GM12878 (cell line): ENCODE measurements around the gene MAOA. TPM values are rescaled to one million over a fixed set of nuclear protein-coding genes. Genes with fewer than 3 reads are reported as not detected.

ENCODE experiments used
- ATAC-seq: fragments of 200-7000 bp; cut with Tn5 transposase; 3 replicates; pipeline ENCODE4 v1.9.1; 2020; ENCODE audit warnings: mild to moderate bottlenecking, moderate library complexity
- Bru-seq: library from RNA; stranded (reverse); fragments of 400-500 nt; gene quantifications from one replicate; lab custom pipeline; 2021; lab: Mats Ljungman, UMichigan
- BruChase-seq, 2 experiments: library from RNA; stranded (reverse); fragments of 400-500 nt; gene quantifications; one replicate each; lab custom pipeline; 2021; lab: Mats Ljungman, UMichigan
- BruUV-seq: library from RNA; stranded (reverse); fragments of 400-500 nt; replicated peaks from 2 replicates; lab custom pipeline; 2021; lab: Mats Ljungman, UMichigan
- CTCF ChIA-PET: fragments of 300-600 bp; sonication (Branson Sonifier 250); formaldehyde crosslinking; extraction: SDS; loops from one replicate; lab custom pipeline; 2021; ENCODE audit warnings: inconsistent platforms; lab: Yijun Ruan, JAX
- POLR2A ChIA-PET: fragments of 350-600 bp; formaldehyde crosslinking; extraction: SDS; loops from one replicate; lab custom pipeline; 2021; ENCODE audit warnings: inconsistent platforms; lab: Charles Lee
- RAD21 ChIA-PET: fragments of 300-600 bp; sonication (Branson Sonifier 250); formaldehyde crosslinking; loops from one replicate; lab custom pipeline; 2023; ENCODE audit warnings: antibody characterized with exemption; ENCODE audit not compliant: unreplicated experiment; lab: Charles Lee
- SMC1A ChIA-PET: fragments of 300-600 bp; sonication (Branson Sonifier 250); formaldehyde crosslinking; loops from one replicate; lab custom pipeline; 2023; ENCODE audit not compliant: unreplicated experiment, uncharacterized antibody; lab: Charles Lee
- DNase-seq: peaks from one replicate; pipeline ENCODE4 v3.0.0-alpha.2; 2011; ENCODE audit warnings: low read depth, low spot score
- FAIRE-seq: peaks from 3 replicates; lab custom pipeline; 2011; peaks lifted over from hg19 to GRCh38; lab: Jason Lieb, UNC
- H2AFZ ChIP-seq: 2 replicates; pipeline ENCODE4 v1.6.0; 2011; ENCODE audit warnings: low read depth, low read length, control low read depth; ENCODE audit not compliant: control insufficient read depth
- H3K27ac ChIP-seq: 2 replicates; pipeline ENCODE4 v1.5.1; 2011; ENCODE audit warnings: control low read depth; ENCODE audit not compliant: control insufficient read depth, insufficient read depth
- H3K27me3 ChIP-seq, 2 experiments: replicated peaks in 1 of 2; 2 replicates each; pipeline versions ENCODE4 v1.6.0 to v1.6.1; 2011; ENCODE audit warnings: low read length in 1 of 2; ENCODE audit not compliant: control insufficient read depth in 2 of 2, insufficient read depth in 2 of 2
- H3K36me3 ChIP-seq, 2 experiments: 2 replicates each; pipeline ENCODE4 v1.5.1; 2011; ENCODE audit warnings: low read length in 1 of 2; ENCODE audit not compliant: control insufficient read depth in 2 of 2, insufficient read depth in 2 of 2
- H3K4me1 ChIP-seq: 2 replicates; pipeline ENCODE4 v1.6.1; 2011; ENCODE audit warnings: mild to moderate bottlenecking, low read length, moderate library complexity, mixed read lengths; ENCODE audit not compliant: control insufficient read depth, insufficient read depth
- H3K4me2 ChIP-seq: 2 replicates; pipeline ENCODE4 v1.6.0; 2011; ENCODE audit warnings: control low read depth; ENCODE audit not compliant: control insufficient read depth, insufficient read depth
- H3K4me3 ChIP-seq: fragments of 200-600 bp; sonication (generic); 2 replicates; pipeline ENCODE4 v1.5.1; 2016
- H3K79me2 ChIP-seq: 2 replicates; pipeline ENCODE4 v1.6.0; 2011; ENCODE audit warnings: low read length; ENCODE audit not compliant: control insufficient read depth, insufficient read depth
- H3K9ac ChIP-seq: 2 replicates; pipeline ENCODE4 v1.8.0; 2011; ENCODE audit warnings: low read length, control low read depth, mixed read lengths; ENCODE audit not compliant: control insufficient read depth, insufficient read depth
- H3K9me3 ChIP-seq: replicated peaks from 3 replicates; pipeline ENCODE4 v1.5.1; 2011; ENCODE audit warnings: mild to moderate bottlenecking, low read length; ENCODE audit not compliant: control insufficient read depth, insufficient read depth
- H4K20me1 ChIP-seq: 2 replicates; pipeline ENCODE4 v1.6.0; 2011; ENCODE audit not compliant: control insufficient read depth, insufficient read depth
- CHD2 ChIP-seq: IDR thresholded peaks from 2 replicates; pipeline ENCODE4 v1.6.1; 2011; ENCODE audit warnings: low read depth, low read length, improper control_type of control experiment, borderline replicate concordance
- MTA2 ChIP-seq: fragments of 450-650 bp; IDR thresholded peaks from 2 replicates; pipeline ENCODE4 v1.6.1; 2016; ENCODE audit warnings: low read depth, mild to moderate bottlenecking, moderate library complexity
- NFYA ChIP-seq: IDR thresholded peaks from 2 replicates; pipeline ENCODE4 v1.6.1; 2011; ENCODE audit warnings: low read depth, mild to moderate bottlenecking, low read length, improper control_type of control experiment, borderline replicate concordance
- PAX8 ChIP-seq: fragments of 450-650 bp; IDR thresholded peaks from 2 replicates; pipeline ENCODE4 v1.6.1; 2017; ENCODE audit warnings: mild to moderate bottlenecking, moderate library complexity
- WRNIP1 ChIP-seq: IDR thresholded peaks from 2 replicates; pipeline ENCODE4 v1.6.1; 2011; ENCODE audit warnings: low read depth, low read length, improper control_type of control experiment, borderline replicate concordance
- whole genome bisulfite sequencing: methylation state at CpG from one replicate; pipeline ENCODE4 v1.1.6; 2016; ENCODE audit warnings: low lambda C conversion rate; ENCODE audit not compliant: insufficient replicate concordance, insufficient coverage; ENCODE audit errors: missing lambda C conversion rate; 5-methylcytosine and 5-hydroxymethylcytosine counted together
- in situ Hi-C: fragments of 300-500 bp; cut with MboI; formaldehyde crosslinking; loops from 9 replicates; pipeline ENCODE4 v1.14.3; 2018; ENCODE audit warnings: mixed read lengths
- intact Hi-C: fragments of 100-400 bp; cut with micrococcal nuclease; formaldehyde crosslinking; loops from one replicate; pipeline ENCODE4 v1.14.2; 2022; ENCODE audit not compliant: unreplicated experiment
- long read RNA-seq, 2 experiments: library from polyadenylated mRNA; unstranded; transcript quantifications; one replicate each; pipeline ENCODE4 v2.0.0, GENCODE V29; 2019 to 2020
- polyA minus RNA-seq, 3 experiments: library from RNA; depleted of rRNA, polyadenylated mRNA; stranded (reverse); fragments of >200 nt; gene quantifications; 2 replicates each; pipeline ENCODE4 v1.2.3, GENCODE V29; 2011
- polyA plus RNA-seq, 11 experiments: library from polyadenylated mRNA; depleted of rRNA in 4 of 11; unstranded in 6 of 11; stranded (reverse) in 5 of 11; fragments of >200 nt; fragmentation: Nextera tagmentation in 4 of 11; fragmentation: Illumina TruSeq in 1 of 11; extraction: Ambion mirVana in 4 of 11; extraction: Trizol in 1 of 11; gene quantifications; 1 replicate in 1 of 11; 2 replicates in 10 of 11; pipeline versions ENCODE4 v1.2.1 to v1.2.3, GENCODE V29; 2011 to 2016; ENCODE audit warnings: inconsistent platforms in 2 of 11, missing spikeins in 2 of 11, low read depth in 1 of 11
- total RNA-seq, 4 experiments: library from RNA; depleted of rRNA in 3 of 4; stranded (reverse); fragments of >200 nt in 3 of 4; fragmentation: Illumina TruSeq in 1 of 4; extraction: Trizol in 1 of 4; gene quantifications; 2 replicates each; pipeline versions ENCODE4 v1.2.1 to v1.2.3, GENCODE V29; 2013 to 2021
- TF ChIP-seq, protein P1 (sequence below): fragments of 450-650 bp; IDR thresholded peaks from 2 replicates; pipeline ENCODE4 v1.6.1; 2017; ENCODE audit warnings: mild to moderate bottlenecking, low read depth, inconsistent platforms; ENCODE audit not compliant: poor library complexity, severe bottlenecking

MAOA gene
- 0.08 TPM in 1 of 2 replicates, not detected in the other for total RNA-seq (2013; cell fraction: nucleolus; rRNA removed)
- total RNA-seq (2014; rRNA removed): not detected in 2 replicates
- not detected in 2 replicates for total RNA-seq (2014; rRNA removed; fragmentation: Illumina TruSeq; extraction: Trizol)
- total RNA-seq (2021): 0.37 and 0.51 TPM in 2 replicates
- not detected for polyA plus RNA-seq (2011; ENCODE audit: low read depth)
- 0.06 and 0.08 TPM in 2 replicates for polyA plus RNA-seq (2011; rRNA removed)
- polyA plus RNA-seq (2011; cell fraction: cytosol; rRNA removed): 0.02 and 0.06 TPM in 2 replicates
- polyA plus RNA-seq (2011; cell fraction: nucleus; rRNA removed): 0.04 and 0.06 TPM in 2 replicates
- polyA plus RNA-seq (2012): not detected in 2 replicates
- not detected in 2 replicates for polyA plus RNA-seq (2014; fragmentation: Illumina TruSeq; extraction: Trizol)
- under 1 TPM in 1 of 2 experiments, not detected in 1; 0.02 TPM for polyA plus RNA-seq (2014; fragmentation: Nextera tagmentation; extraction: Ambion mirVana)
- polyA plus RNA-seq (2014; rRNA removed): not detected in 2 replicates
- not detected for polyA plus RNA-seq (2016; fragmentation: Nextera tagmentation; extraction: Ambion mirVana)
- 0.05 and 0.44 TPM in 2 replicates for polyA minus RNA-seq (2011; rRNA and poly(A)+ RNA removed)
- not detected in 2 replicates for polyA minus RNA-seq (2011; cell fraction: cytosol; rRNA and poly(A)+ RNA removed)
- polyA minus RNA-seq (2011; cell fraction: nucleus; rRNA and poly(A)+ RNA removed): 0.10 TPM in 1 of 2 replicates, not detected in the other
- Bru-seq, nascent RNA: percentile 5 among the genes with signal in this experiment
- percentile 5 among the genes with signal in this experiment for BruChase-seq, experiment 1, labeled RNA remaining after a 6-hour chase
- BruChase-seq, experiment 2, labeled RNA remaining after a 2-hour chase: percentile 6 among the genes with signal in this experiment
- long read RNA-seq, experiment 1: 0 reads
- long read RNA-seq, experiment 2: 0 reads

DNA sequence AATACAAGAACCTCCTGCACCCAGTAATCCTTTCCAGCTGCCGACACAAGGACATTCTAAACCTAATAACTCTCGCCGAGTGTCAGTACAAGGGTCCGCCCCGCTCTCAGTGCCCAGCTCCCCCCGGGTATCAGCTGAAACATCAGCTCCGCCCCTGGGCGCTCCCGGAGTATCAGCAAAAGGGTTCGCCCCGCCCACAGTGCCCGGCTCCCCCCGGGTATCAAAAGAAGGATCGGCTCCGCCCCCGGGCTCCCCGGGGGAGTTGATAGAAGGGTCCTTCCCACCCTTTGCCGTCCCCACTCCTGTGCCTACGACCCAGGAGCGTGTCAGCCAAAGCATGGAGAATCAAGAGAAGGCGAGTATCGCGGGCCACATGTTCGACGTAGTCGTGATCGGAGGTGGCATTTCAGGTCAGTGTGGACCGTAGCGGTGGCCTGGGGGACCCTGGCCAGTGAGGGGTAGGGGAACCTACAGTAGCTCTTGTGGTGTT, at the start of gene MAOA:
Gene MAOA, plus strand, starts transcription at position 295 of the 490 bp plus-strand sequence. Its CDS starts 43 bp downstream, at position 338.
- Histone ChIP-seq H3K4me3 (no peak within 1 kb of the TSS; the same call in 1 of the 2 replicates), H3K27ac (no peak within 1 kb of the TSS)
- CTCF ChIA-PET: no interaction called here
- no peak for TF ChIP-seq PAX8
- no peak for TF ChIP-seq NFYA
- TF ChIP-seq, protein P1, sequence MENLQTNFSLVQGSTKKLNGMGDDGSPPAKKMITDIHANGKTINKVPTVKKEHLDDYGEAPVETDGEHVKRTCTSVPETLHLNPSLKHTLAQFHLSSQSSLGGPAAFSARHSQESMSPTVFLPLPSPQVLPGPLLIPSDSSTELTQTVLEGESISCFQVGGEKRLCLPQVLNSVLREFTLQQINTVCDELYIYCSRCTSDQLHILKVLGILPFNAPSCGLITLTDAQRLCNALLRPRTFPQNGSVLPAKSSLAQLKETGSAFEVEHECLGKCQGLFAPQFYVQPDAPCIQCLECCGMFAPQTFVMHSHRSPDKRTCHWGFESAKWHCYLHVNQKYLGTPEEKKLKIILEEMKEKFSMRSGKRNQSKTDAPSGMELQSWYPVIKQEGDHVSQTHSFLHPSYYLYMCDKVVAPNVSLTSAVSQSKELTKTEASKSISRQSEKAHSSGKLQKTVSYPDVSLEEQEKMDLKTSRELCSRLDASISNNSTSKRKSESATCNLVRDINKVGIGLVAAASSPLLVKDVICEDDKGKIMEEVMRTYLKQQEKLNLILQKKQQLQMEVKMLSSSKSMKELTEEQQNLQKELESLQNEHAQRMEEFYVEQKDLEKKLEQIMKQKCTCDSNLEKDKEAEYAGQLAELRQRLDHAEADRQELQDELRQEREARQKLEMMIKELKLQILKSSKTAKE: no peak
- TF ChIP-seq WRNIP1: no peak
- no peak for TF ChIP-seq MTA2
- TF ChIP-seq CHD2: no peak
- TF ChIP-seq, all 136 proteins: peak for 0
- no TSS peak for BruUV-seq
- no peaks in the 10 kb centered on the region for H4K20me1 ChIP-seq
- H3K36me3 ChIP-seq: no peaks in the 10 kb centered on the region
- H2AFZ ChIP-seq: no peak within 1 kb of the TSS; the same call in 1 of the 2 replicates
- FAIRE-seq (no peak), DNase-seq (no peak), ATAC-seq (no peak)
- no peaks in the 10 kb centered on the region for H3K27me3 ChIP-seq
- in situ Hi-C loops: no loop called here
- ChIA-PET SMC1A (no interaction called here), RAD21 (no interaction called here), POLR2A (no interaction called here)
- intact Hi-C loops: no loop called here
- H3K4me2 ChIP-seq: peak within 1 kb of the TSS; percentile 59
- no peaks in the 10 kb centered on the region for H3K4me1 ChIP-seq
- WGBS: 49% methylated on average over 29 of the region's 29 CpGs
- H3K9ac ChIP-seq: no peak within 1 kb of the TSS
- no peaks in the 10 kb centered on the region for H3K79me2 ChIP-seq
- no peaks in the 10 kb centered on the region; the same call in 2 of the 3 replicates for H3K9me3 ChIP-seq
